H4 (cell line): Measurements from ENCODE around the gene TOLLIP. TPM values are rescaled to one million over a fixed set of nuclear protein-coding genes. Genes with fewer than 3 reads are reported as not detected.
"Not testable (repeated sequence)": the region's sequence is repeated elsewhere in the genome, so short reads cannot be mapped to it uniquely, and the experiment has no call there.

ENCODE experiments used
- DNase-seq: peaks from one replicate; pipeline ENCODE4 v3.0.0-alpha.2; 2015; ENCODE audit warnings: low spot score
- total RNA-seq: library from RNA; depleted of rRNA; stranded (reverse); fragments of >200 nt; shearing (Covaris generic); gene quantifications from 2 replicates; pipeline ENCODE4 v1.2.3, GENCODE V29; 2014; rRNA removed

Gene TOLLIP
- 18.6 and 26.9 TPM in 2 replicates for total RNA-seq

DNA sequence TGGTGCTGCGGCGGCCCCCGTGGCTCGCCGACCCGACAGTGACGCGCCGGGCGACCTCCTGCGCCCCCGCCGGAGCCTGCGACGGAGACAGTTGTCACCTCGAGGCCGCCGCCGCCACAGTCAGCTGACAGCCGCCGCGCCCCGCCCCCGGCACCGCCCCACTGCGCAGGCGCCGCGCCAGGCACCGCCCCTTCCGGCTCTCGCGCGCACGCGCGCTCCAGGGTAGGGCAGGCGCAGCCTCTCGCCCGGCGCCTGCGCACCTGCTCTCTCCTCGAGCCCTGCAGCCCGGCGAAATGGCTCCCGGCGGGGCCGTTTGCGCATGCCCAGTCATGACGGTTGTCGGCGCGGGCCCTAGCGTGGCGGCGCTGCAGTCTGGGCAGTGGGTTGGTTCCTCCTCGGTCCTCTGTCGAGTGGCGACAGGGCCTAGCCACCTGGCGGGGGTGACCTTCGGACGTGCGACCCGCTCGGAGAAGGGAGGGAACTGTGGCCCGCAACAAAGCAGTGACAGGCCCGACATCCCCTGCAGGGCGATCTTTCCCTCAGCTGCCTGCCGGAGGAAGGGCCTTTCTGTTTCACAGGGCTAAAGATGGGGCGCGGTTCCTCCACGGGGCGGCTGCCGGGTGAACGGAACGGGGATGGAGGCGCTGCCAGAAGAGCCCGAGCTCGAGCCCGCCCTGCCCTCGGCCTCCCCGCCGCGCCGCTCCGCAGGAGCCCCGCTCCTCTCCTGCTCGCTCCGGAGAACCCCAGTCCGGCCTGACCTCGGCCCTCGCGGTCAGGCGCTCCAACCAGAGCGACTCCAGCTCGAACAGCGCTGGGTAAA, at the start of gene TOLLIP:
TSS of gene TOLLIP (minus strand) at position 135 of the 820 bp plus-strand sequence. CDS start at position 1, 134 bp downstream.
- DNase-seq = peak; percentile 86

- DNase-seq = not testable (repeated sequence)
Observed at GRCh38 chr11:1358931-1359330, 49.5 kb upstream of the TOLLIP start.

- DNase-seq = no peak
Observed at GRCh38 chr11:1358286-1358685, 48.9 kb upstream of the TOLLIP start.

DNA sequence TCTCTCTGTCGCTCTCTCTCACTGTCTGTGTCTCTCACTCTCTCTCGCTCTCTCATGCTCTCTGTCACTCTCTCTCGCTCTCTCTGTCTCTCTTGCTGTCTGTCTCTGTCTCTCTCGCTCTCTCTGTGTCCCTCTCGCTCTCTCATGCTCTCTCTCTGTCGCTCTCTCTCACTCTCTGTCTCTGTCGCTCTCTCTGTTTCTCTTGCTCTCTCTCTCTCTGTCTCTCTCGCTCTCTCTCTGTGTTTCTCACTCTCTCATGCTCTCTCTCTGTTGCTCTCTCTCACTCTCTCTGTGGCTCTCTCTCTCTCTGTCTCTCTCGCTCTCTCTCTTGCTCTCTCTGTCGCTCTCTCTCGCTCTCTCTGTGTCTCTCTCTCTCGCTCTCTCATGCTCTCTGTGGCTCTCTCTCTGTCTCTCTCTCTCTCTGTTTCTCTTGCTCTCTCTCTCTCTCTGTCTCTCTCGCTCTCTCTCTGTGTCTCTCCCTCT, 47.1 kb upstream of the TOLLIP start:
- DNase-seq = no peak

DNA sequence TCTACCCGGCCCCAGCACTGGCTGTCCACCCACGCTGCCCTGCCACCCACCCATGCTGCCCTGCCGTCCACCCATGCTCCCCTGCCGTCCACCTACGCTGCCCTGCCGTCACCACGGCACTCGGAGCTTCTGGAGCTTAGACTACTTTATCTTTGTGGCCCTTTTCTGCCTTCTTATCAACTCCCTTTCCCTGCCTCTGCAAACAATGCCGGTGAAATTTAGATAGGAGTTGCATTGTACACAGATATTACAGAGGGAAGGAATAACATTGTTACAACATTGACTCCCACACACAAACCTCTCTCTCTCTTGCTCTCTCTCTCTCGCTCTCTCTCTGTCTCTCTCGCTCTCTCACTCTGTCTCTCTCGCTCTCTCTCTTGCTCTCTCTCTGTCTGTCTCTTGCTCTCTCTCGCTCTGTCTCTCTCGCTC, 46.6 kb upstream of the TOLLIP start:
- DNase-seq = no peak

DNA sequence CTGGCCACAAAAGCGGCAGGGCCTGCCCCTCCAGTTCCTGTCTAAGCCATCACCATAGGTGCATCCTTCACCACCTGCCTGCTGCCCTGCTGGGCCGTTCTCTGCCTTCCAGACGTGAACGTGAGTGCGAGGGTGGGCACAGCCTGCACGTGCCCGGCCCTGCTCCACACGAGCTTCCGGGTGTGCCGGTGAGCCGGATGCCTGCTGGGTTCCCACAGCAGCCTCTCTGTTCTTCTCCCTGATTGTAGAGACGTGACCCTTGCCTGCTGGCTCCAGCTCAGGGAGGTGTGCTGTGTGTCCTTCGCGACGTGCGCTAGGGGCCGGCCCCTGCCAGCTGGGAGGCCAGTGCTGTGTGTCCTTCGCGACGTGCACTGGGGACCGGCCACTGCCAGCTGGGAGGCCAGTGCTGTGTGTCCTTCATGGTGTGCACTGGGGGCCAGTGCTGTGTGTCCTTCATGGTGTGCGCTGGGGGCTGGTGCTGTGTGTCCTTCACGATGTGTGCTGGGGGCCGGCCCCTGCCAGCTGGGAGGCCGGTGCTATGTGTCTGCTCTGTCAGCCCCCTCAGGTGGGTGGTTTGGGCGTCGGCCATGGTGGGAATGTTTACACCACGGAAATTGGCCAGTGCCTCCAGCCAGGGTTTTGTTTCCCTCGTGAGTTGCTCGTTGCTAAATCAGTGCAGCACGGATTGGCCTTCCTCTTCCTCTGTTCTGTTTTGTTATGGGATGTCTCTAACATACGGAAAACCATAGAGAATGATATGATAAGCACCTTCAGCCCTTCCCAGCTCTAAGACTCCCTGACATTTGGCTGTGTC, 44.9 kb upstream of the TOLLIP start:
- DNase-seq = no peak

DNA sequence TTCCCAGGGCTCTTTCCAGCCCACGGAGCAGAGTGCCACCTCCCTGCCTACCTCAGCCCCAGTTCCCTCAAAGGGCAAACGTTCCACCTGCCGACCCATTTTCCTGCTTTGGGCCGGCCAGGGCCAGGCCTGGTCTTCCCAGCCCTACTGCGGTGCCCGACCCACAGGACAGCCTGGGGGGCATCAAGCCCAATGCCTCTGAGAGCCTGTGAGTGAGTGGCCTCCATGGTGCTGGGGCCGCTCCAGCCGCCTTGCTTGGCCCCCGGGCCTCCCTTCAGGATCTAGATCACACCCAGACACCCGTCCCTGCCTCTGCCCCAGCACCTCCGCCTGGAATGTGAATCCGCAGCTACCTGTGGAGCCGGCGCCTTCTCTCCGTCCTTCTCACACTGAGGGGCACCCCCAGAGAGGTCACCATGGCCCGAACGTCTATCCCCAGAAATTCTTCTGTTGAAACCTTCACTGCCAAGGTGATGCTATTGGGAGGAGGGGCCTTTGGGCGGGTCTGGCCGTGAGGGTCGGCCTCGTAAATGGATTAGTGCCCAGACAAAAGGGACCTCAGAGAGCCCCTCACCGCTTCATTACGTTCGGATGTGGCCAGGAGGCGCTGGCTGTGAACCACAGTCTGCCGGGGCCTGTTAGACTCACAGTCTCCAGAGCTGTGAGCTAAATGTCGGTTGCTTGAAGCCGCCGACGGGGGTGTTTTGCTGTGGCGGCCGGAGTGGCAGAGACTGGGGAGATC, 44.1 kb upstream of the TOLLIP start:
- no peak for DNase-seq

- DNase-seq = no peak
Observed at GRCh38 chr11:1352696-1353382, 43.4 kb upstream of the TOLLIP start.

GRCh38 chr11:1351278-1351937, 42.0 kb upstream of the TOLLIP start:
- DNase-seq = no peak

DNA sequence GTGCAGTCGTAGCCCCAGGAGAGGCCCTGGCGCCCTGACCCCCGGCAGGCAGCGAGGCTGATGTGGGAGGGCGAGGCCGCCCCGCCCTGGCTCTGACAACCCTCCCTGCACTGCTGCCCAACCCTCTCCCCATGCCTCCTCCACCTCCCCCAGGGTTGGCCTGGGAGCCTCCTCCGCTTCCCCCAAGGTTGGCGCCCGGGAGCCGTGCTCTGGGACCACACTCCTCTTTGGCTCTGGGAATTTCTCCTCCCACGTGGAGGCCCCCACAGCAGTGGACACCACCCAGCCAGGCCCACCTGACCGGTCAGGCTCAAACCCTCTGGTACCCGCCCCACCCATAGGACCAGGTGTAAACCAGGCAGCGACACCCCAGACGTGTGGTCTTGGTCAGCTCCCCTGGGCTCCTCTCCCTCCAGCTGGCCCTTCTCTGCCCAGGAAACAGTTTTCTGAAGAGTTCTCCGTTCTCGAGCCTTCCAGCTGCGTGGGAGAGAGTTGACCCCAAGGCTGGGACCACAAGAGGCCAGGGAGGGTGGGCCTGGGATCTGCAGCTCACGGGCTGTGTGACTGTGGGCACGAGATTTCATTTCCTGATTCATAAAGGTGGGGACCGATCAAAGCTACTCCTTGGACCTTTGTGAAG, 40.8 kb upstream of the TOLLIP start:
- DNase-seq = no peak

DNA sequence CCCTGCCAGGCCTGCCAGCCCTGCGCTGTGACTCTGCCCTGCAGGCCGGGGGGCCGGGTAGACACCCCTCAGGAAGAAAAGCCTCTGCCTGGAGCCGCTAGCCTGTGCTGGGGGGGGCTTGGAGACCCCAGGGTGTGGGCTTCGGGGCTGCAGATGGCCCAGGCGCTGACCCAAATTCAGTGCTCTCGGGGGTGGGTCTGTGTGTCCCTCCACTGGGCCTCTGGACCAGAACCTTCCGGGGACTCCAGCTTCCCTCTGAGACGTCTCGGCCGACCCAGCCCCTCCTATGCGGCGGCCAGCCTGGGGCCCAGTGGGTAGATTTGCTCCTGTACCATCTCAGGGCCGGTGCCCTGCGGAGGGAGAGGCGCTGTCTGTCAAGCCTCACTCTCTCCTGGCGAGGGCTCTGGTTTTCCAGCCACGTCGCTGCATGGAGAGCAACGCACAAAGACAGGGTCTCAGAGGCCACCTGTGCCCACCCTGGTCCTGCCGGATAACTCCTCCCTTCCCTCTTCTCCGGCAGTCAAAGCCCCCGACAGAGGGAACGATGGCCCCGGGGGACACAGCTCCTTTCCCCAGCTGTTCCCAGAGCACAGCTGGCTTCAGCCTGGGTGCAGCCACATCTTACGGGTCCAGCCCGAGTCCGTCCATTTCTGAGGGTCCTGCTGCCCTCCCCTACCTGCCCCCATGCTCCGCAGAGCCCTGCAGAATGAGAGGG, 40.1 kb upstream of the TOLLIP start:
- DNase-seq = no peak

DNA sequence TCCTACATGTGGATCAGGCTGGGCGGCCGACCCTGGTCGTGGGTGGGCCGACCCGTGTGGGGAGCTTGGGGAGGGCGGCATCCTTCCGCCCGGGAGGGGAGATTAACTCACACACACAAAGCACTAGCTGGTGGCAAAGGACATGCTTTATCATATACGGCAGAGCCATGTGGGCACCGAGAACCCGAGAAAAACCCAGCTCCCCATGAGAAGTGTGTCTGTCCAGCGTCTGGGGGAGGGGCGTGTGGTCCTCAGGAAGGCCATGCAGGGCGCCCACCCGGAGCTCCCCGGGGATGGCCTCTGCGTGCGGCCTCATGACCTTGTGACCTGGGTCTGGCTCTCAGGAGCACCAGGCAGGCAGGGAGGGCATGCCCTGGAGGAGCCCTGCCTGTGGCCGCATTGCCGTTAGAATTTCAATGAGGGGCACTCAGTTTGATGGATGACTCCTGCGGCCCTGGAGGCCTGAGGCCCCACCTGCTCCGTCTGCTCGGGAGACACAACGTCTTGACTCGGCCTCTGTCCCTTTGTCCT, 39.4 kb upstream of the TOLLIP start:
- DNase-seq = no peak

GRCh38 chr11:1348146-1348795, 38.8 kb upstream of the TOLLIP start:
- DNase-seq = no peak

DNA sequence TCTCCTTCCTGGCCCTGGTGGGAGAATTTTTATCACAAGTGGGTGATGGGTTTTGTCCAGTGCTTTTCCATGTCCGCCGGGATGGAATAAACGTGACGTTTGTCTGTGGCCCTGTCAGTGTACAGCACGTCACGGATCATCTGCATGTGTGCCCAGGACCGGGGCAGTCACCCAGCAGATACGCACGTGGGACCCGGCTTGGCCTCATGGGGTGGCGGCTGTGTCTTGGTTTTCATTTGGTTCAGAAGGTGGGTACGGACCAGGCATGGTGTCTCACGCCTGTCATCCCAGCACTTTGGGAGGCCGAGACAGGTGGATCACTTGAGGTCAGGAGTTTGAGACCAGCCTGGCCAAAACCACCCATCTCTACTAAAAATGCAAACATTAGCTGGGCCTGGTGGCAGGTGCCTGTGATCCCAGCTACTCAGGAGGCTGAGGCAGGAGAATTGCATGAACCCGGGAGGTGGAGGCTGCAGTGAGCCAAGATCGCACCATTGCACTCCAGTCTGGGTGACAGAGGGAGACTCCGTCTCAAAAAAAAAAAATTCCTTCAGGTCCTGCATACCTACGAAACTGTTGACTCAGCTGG, 38.1 kb upstream of the TOLLIP start:
- not testable (repeated sequence) for DNase-seq

GRCh38 chr11:1346669-1347390, 37.4 kb upstream of the TOLLIP start:
- DNase-seq = no peak

- DNase-seq = no peak
Observed at GRCh38 chr11:1345737-1346513, 36.5 kb upstream of the TOLLIP start.

- DNase-seq = no peak
Observed at GRCh38 chr11:1344056-1344635, 34.7 kb upstream of the TOLLIP start.
